GM18873 (cell line): ENCODE results near the gene PCDHGA4.
A peak's percentile ranks its signal among the peaks of the same experiment; 100 is the strongest.
"Not testable (repeated sequence)": the region's sequence is repeated elsewhere in the genome, so short reads cannot be mapped to it uniquely, and the experiment has no call there.

Source experiments
- ATAC-seq: cut with Tn5 transposase; IDR thresholded peaks from one replicate; pipeline ENCODE4 v1.9.1; 2021; ENCODE audit warnings: mild to moderate bottlenecking, moderate library complexity, moderate number of reproducible peaks; ENCODE audit not compliant: unreplicated experiment, low FRiP score

Gene PCDHGA4

DNA sequence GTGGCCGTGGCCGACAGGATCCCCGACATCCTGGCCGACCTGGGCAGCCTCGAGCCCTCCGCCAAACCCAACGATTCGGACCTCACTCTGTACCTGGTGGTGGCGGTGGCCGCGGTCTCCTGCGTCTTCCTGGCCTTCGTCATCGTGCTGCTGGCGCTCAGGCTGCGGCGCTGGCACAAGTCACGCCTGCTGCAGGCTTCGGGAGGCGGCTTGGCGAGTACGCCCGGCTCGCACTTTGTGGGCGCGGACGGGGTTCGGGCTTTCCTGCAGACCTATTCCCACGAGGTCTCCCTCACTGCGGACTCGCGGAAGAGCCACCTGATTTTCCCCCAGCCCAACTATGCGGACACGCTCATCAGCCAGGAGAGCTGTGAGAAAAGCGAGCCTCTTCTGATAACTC is 8.8 kb upstream of the PCDHGA4 start:
- ATAC-seq = not testable (repeated sequence)

DNA sequence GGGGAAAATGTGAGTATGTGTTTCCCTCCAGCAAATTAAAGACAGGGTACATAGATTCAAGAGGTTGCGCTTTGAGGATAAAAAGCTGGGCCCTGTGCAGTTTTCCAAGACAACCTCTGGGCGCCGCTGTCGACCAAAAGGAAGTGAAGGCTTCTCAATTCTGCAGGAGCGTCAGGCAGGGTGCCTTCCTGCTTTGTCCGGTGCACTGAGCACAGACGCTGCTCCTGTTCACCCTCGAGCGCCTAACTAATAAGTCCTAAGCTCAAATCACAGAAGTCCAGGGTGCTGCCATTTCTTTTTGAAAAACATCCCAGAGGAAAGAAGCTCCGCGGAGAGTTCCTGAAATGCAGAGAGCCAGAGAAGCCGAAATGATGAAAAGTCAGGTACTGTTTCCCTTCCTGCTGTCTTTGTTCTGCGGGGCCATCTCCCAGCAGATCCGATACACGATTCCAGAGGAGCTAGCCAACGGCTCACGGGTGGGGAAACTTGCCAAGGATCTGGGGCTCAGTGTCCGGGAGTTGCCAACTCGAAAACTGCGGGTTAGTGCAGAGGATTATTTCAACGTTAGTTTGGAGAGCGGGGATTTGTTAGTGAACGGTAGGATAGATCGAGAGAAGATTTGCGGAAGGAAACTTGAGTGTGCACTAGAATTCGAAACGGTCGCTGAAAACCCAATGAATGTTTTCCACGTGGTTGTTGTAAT is 4.8 kb upstream of the PCDHGA4 start, which contains the start of gene PCDHGB1:
Gene PCDHGB1, plus strand, starts transcription at position 183 of the 703 bp plus-strand sequence. Its CDS starts 162 bp downstream, at position 345.
- ATAC-seq = no peak

DNA sequence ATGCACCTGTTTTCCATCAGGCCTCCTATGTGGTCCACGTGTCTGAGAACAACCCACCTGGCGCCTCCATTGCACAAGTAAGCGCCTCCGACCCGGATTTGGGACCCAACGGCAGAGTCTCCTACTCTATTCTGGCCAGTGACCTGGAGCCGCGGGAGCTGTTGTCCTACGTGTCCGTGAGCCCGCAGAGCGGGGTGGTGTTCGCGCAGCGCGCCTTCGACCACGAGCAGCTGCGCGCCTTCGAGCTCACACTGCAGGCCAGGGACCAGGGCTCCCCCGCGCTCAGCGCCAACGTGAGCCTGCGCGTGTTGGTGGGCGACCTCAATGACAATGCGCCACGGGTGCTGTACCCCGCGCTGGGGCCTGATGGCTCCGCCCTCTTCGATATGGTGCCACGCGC is 3.2 kb upstream of the PCDHGA4 start:
- ATAC-seq = no peak

DNA sequence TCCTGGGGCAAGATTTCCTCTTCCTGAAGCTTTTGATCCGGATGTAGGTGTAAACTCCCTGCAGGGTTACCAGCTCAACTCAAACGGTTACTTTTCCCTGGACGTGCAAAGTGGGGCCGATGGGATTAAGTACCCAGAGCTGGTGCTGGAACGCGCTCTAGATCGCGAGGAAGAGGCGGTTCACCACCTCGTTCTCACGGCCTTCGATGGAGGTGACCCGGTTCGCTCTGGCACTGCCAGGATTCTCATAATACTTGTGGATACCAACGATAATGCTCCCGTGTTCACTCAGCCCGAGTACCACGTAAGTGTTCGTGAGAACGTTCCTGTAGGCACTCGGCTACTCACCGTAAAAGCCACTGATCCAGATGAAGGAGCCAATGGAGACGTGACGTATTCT is 820 bp downstream of the PCDHGA4 start:
- no peak for ATAC-seq

DNA sequence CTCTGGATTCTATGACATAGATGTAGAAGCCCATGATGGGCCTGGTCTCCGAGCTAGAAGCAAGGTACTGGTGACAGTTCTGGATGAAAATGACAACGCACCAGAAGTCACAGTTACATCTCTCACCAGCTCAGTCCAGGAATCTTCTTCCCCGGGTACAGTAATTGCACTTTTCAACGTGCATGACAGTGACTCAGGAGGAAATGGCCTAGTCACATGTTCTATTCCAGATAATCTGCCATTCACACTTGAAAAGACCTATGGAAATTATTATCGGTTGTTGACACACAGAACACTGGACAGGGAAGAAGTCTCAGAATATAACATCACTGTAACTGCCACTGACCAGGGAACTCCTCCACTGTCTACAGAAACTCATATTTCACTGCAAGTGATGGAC is 1.3 kb downstream of the PCDHGA4 start:
- ATAC-seq = no peak

DNA sequence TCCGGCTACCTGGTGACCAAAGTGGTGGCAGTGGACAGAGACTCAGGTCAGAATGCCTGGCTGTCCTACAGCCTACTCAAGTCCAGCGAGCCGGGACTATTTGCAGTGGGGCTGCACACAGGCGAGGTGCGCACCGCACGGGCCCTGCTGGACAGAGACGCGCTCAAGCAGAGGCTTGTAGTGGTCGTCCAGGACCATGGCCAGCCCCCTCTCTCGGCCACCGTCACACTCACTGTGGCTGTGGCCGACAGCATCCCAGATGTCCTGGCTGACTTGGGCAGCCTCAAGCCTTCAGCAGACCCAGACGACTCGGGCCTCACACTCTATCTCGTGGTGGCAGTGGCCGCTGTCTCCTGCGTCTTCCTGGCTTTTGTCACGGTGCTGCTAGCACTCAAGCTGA is 2.1 kb downstream of the PCDHGA4 start:
- ATAC-seq = no peak

DNA sequence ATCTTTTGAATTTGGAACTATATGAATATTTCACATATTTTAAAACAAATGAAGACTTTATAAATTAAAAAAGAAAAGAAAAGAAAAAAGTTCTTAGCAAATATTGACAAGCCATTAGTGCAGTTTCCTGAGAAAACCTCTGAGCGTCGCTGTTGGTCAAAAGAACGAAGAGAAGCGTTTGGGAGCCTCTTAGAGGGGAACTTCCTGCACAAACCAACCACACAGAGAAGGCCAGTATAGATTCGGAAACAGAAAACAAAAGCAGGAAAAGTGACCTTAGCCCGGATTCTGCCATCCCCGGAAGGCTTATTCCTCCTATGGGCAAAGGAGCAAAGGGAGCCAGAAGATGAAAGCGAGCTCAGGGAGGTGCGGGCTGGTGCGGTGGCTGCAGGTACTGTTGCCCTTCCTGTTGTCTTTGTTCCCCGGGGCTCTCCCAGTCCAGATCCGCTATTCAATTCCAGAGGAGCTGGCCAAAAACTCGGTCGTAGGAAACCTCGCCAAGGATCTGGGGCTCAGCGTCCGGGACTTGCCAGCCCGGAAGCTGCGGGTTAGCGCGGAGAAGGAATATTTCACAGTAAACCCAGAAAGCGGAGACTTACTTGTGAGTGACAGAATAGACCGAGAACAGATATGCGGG is 5.1 kb downstream of the PCDHGA4 start, which contains the start of gene PCDHGB2:
Gene PCDHGB2, plus strand, starts transcription at position 205 of the 637 bp plus-strand sequence. Its CDS starts 142 bp downstream, at position 347.
- peak; percentile 84 for ATAC-seq

DNA sequence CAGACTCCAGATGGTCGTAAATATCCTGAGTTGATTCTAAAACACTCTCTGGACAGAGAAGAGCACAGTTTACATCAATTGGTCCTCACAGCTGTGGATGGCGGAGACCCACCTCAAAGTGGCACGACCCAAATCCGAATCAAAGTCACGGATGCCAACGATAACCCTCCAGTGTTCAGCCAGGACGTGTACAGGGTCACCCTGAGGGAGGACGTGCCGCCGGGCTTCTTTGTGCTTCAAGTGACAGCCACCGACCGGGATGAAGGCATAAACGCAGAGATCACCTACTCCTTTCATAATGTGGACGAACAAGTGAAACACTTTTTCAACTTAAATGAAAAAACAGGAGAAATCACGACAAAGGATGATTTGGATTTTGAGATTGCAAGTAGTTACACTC is 5.9 kb downstream of the PCDHGA4 start:
- no peak for ATAC-seq

DNA sequence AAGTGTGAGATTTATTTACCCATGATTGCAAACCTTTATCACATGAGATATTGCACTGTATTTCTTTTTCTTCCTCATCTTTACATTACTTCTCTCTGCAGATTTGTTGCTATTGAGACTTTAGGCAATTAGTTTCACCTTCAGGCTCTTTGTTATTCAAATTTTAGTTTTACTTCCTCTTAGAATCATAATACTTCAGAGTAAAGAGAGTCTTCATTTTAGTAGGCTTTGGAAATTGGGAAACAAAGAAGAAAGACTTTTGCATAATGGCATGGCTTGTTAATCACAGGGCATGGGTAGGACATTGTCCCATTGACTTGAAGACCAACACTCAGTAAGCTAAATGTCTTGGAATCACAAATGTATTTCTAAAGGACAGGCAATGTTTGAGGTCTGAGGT is 7.9 kb downstream of the PCDHGA4 start:
- ATAC-seq = no peak

DNA sequence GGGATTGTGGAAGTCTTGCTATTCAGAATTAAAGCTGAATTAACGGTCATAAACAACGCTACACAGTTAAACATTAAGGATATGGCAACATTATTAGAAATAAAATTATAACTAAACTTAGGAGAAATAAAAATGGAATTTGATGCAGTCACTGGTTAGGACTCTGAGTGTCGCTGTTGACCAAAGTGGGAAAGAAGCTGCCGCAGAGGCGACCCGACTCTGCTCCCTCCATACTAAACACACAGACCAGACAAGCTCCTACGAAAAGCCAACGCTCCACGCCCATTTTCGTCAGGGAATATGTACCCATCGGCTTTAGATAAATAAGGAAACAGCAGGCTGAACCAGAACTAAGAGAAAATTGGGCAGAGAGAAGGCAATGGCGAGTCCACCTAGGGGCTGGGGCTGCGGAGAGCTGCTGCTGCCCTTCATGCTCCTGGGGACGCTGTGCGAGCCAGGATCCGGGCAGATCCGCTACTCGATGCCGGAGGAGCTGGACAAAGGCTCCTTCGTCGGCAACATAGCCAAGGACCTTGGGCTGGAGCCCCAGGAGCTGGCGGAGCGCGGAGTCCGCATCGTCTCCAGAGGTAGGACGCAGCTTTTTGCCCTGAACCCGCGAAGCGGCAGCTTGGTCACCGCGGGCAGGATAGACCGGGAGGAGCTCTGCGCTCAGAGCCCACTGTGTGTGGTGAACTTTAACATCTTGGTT is 9.3 kb downstream of the PCDHGA4 start, which contains the start of gene PCDHGA5:
Gene PCDHGA5, plus strand, starts transcription at position 211 of the 709 bp plus-strand sequence. Its CDS starts 169 bp downstream, at position 380.
- ATAC-seq = no peak

DNA sequence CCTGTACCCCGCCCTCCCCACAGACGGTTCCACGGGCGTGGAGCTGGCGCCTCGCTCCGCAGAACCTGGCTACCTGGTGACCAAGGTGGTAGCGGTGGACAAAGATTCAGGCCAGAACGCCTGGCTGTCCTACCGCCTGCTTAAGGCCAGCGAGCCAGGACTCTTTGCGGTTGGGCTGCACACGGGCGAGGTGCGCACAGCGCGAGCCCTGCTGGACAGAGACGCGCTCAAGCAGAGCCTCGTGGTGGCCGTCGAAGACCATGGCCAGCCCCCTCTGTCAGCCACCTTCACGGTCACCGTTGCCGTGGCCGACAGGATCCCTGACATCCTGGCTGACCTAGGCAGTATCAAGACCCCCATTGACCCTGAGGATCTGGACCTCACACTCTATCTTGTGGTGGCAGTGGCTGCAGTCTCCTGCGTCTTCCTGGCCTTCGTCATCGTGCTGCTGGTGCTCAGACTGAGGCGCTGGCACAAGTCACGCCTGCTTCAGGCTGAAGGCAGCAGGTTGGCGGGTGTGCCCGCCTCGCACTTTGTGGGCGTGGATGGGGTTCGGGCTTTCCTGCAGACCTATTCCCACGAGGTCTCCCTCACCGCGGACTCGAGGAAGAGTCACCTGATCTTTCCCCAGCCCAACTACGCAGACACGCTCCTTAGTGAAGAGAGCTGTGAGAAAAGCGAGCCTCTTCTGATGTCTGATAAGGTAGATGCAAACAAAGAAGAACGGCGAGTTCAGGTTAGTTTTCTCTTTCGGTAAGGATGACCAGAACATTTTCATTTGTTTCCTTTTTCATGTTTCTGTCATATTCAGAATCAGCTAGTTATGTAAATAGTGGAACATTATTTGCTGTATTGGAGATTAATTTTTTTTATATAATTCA is 11.4 kb downstream of the PCDHGA4 start:
- no peak for ATAC-seq

DNA sequence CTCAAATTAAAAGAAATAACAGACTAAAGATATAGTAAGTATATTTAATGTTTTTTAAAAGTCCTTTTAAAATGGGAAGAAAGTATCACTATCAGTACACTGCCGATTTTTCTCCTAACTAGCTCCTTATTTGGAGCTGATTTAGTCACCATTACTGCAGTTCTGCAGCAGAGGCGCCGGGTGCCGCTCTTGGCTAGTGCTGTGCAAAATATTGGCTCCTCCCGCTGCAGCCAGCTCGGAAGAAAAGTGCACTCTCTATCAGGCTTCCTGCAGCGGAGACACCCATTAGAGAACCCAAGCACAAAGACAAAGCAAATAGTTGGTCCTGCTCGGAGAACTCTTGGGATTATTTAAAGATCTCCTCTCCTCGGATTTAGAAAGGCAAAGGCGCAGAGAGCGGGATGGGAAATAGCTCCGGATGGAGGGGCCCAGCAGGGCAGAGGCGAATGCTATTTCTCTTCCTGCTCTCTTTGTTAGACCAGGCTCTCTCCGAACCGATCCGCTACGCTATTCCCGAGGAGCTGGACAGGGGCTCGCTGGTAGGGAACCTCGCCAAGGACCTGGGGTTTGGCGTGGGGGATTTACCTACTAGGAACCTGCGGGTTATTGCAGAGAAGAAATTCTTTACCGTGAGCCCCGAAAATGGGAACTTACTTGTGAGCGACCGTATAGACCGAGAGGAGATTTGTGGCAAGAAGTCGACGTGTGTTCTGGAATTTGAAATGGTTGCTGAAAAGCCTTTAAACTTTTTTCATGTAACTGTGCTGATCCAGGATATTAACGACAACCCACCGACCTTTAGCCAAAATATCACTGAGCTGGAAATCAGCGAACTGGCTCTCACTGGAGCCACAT is 15.4 kb downstream of the PCDHGA4 start, which contains the start of gene PCDHGB3:
Gene PCDHGB3, plus strand, starts transcription at position 249 of the 855 bp plus-strand sequence. Its CDS starts 153 bp downstream, at position 402.
- ATAC-seq = no peak

DNA sequence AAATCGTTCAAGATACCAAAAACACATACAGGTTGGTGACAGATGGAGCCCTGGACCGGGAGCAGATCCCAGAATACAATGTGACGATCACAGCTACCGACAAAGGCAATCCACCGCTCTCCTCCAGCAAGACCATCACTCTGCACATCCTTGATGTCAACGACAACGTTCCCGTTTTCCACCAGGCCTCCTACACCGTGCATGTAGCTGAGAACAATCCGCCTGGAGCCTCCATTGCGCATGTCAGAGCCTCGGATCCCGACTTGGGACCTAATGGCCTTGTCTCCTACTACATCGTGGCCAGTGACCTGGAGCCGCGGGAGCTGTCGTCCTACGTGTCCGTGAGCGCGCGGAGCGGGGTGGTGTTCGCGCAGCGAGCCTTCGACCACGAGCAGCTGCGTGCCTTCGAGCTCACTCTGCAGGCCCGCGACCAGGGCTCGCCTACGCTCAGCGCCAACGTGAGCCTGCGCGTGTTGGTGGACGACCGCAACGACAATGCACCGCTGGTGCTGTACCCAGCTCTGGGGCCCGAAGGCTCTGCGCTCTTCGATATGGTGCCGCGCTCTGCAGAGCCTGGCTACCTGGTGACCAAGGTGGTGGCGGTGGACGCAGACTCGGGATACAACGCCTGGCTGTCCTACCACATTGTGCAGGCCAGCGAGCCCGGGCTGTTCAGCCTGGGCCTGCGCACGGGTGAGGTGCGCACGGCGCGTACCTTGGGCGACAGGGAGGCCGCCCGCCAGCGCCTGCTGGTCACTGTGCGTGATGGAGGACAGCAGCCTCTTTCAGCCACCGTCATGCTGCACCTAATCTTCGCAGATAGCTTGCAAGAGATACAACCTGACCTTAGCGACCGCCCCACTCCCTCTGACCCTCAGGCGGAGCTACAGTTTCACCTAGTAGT is 17.0 kb downstream of the PCDHGA4 start:
- ATAC-seq = no peak

DNA sequence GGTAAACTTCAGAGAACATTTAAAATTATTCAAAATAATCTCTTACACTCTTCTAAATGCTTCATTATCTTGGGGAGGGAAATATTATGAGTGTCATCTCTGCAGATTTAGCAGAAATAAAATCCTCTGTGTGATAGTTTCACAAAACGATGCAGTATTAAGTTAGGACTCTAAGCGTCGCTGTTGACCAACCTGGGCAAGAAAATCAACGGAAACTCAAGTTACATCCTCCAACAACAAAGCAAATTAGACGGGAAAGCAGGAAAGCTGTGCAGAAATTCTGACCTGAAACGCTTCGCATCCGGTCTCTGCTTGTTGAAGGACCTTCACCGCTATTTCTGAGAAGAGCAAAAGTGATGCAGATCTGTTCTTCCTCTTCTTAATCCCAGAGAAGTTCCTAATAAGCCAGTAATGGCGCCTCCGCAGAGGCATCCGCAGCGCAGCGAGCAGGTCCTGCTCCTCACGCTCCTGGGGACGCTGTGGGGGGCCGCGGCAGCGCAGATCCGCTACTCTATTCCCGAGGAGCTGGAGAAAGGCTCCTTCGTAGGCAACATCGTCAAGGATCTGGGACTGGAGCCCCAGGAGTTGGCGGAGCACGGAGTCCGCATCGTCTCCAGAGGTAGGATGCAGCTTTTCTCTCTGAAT is 19.0 kb downstream of the PCDHGA4 start, which contains the start of gene PCDHGA6:
Gene PCDHGA6, plus strand, starts transcription at position 219 of the 645 bp plus-strand sequence. Its CDS starts 193 bp downstream, at position 412.
- no peak for ATAC-seq

DNA sequence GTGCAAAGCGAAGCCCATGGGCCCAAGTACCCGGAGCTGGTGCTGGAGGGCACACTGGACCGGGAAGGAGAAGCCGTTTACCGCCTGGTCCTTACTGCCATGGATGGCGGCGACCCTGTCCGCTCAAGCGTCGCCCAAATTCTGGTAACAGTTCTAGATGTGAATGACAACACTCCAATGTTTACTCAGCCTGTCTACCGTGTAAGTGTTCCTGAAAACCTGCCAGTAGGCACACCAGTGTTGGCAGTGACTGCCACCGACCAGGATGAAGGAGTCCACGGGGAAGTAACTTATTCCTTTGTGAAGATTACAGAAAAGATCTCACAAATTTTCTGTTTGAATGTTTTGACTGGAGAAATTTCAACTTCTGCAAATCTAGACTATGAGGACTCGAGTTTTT is 19.8 kb downstream of the PCDHGA4 start:
- no peak for ATAC-seq

DNA sequence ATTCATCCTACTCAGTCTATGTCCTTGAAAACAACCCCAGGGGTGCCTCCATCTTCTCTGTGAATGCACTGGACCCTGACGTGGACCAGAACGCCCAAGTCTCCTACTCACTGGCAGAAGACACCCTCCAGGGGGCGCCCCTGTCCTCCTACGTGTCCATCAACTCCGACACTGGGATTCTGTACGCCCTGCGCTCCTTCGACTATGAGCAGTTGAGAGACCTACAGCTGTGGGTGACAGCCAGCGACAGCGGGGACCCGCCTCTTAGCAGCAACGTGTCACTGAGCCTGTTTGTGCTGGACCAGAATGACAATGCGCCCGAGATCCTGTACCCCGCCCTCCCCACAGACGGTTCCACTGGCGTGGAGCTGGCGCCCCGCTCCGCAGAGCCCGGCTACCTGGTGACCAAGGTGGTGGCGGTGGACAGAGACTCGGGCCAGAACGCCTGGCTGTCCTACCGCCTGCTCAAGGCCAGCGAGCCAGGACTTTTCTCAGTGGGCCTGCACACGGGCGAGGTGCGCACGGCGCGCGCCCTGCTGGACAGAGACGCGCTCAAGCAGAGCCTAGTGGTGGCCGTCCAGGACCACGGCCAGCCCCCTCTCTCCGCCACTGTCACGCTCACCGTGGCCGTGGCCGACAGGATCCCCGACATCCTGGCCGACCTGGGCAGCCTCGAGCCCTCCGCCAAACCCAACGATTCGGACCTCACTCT is 20.8 kb downstream of the PCDHGA4 start:
- not testable (repeated sequence) for ATAC-seq
